ENCODE measurements around the gene EYA4. TPM values are rescaled to one million over a fixed set of nuclear protein-coding genes. Genes with fewer than 3 reads are reported as not detected.

The EYA4 gene
- total RNA-seq = 0.17 TPM

GRCh38 chr6:133241086-133241900, at the start of gene EYA4:
EYA4 (plus strand) TSS chr6:133241357; CDS start chr6:133274781, 33,424 bp downstream.
- no peak for DNase-seq (ENCODE audit: low spot score)

GRCh38 chr6:133193396-133193795, 47.8 kb upstream of the EYA4 start:
- no peak for DNase-seq (ENCODE audit: low spot score)

GRCh38 chr6:133198725-133199124, 42.4 kb upstream of the EYA4 start:
- no peak for DNase-seq (ENCODE audit: low spot score)

- no peak for DNase-seq (ENCODE audit: low spot score)
Measured at GRCh38 chr6:133201231-133201630, 39.9 kb upstream of the EYA4 start.

GRCh38 chr6:133202610-133203343, 38.4 kb upstream of the EYA4 start:
- DNase-seq (ENCODE audit: low spot score) = no peak

- DNase-seq (ENCODE audit: low spot score) = no peak
Measured at GRCh38 chr6:133203344-133203697, 37.8 kb upstream of the EYA4 start.

GRCh38 chr6:133205304-133205703, 35.9 kb upstream of the EYA4 start:
- DNase-seq (ENCODE audit: low spot score) = no peak

- DNase-seq (ENCODE audit: low spot score) = no peak
Measured at GRCh38 chr6:133206942-133207341, 34.2 kb upstream of the EYA4 start.

- DNase-seq (ENCODE audit: low spot score) = no peak
Measured at GRCh38 chr6:133207754-133208153, 33.4 kb upstream of the EYA4 start.

GRCh38 chr6:133208183-133208755, 32.9 kb upstream of the EYA4 start:
- no peak for DNase-seq (ENCODE audit: low spot score)

GRCh38 chr6:133214267-133214666, 26.9 kb upstream of the EYA4 start:
- no peak for DNase-seq (ENCODE audit: low spot score)

GRCh38 chr6:133218852-133219251, 22.3 kb upstream of the EYA4 start:
- no peak for DNase-seq (ENCODE audit: low spot score)

GRCh38 chr6:133223452-133224029, 17.6 kb upstream of the EYA4 start:
- no peak for DNase-seq (ENCODE audit: low spot score)

- DNase-seq (ENCODE audit: low spot score) = no peak
Measured at GRCh38 chr6:133225560-133225959, 15.6 kb upstream of the EYA4 start.

GRCh38 chr6:133227344-133227743, 13.8 kb upstream of the EYA4 start:
- no peak for DNase-seq (ENCODE audit: low spot score)

GRCh38 chr6:133230052-133230451, 11.1 kb upstream of the EYA4 start:
- DNase-seq (ENCODE audit: low spot score) = no peak

GRCh38 chr6:133235221-133235620, 5.9 kb upstream of the EYA4 start:
- DNase-seq (ENCODE audit: low spot score) = no peak

GRCh38 chr6:133236932-133237331, 4.2 kb upstream of the EYA4 start:
- no peak for DNase-seq (ENCODE audit: low spot score)

GRCh38 chr6:133240511-133241085, 559 bp upstream of the EYA4 start:
- no peak for DNase-seq (ENCODE audit: low spot score)

GRCh38 chr6:133241901-133242636, 912 bp downstream of the EYA4 start:
- no peak for DNase-seq (ENCODE audit: low spot score)

Measured in mucosa of gallbladder (tissue), 1 donor.